Measurements from ENCODE around the gene CPVL. TPM values are rescaled to one million over a fixed set of nuclear protein-coding genes. Genes with fewer than 3 reads are reported as not detected.

Gene CPVL
- total and polyA plus RNA-seq, 8 donors, result 6.8 to 40.8 (median 11.2) TPM

- TF ChIP-seq CTCF (IDR thresholded peaks at IDR 0.05), result no peak
- intact Hi-C loops (cut with DNase I), result no loop called here
- H3K9me3 ChIP-seq, result no peaks in the 10 kb centered on the region
- peaks cover 9 to 17% of the 10 kb centered on the region in 2 donors for H3K4me1 ChIP-seq
- no peak overlapping the region for H3K27ac ChIP-seq
- no peaks in the 10 kb centered on the region for H3K27me3 ChIP-seq
- DNase-seq (no peak), ATAC-seq (no peak)
- no peaks in the 10 kb centered on the region for H3K36me3 ChIP-seq
- H3K4me3 ChIP-seq, result no peak overlapping the region
Observed at GRCh38 chr7:28990200-28990960, 156.0 kb downstream of the CPVL start.

GRCh38 chr7:28989211-28989980 is 156.9 kb downstream of the CPVL start:
- no peak for TF ChIP-seq CTCF (IDR thresholded peaks at IDR 0.05)
- Histone ChIP-seq H3K4me1 (peaks cover 18 to 27% of the 10 kb centered on the region in 2 donors), H3K4me3 (no peak overlapping the region), H3K27me3 (no peaks in the 10 kb centered on the region), H3K36me3 (no peaks in the 10 kb centered on the region), H3K9me3 (no peaks in the 10 kb centered on the region), H3K27ac (no peak overlapping the region)
- ATAC-seq (no peak), DNase-seq (no peak)
- intact Hi-C loops (cut with DNase I), result no loop called here

GRCh38 chr7:28988810-28989209 is 157.5 kb downstream of the CPVL start:
- no peak for ATAC-seq
- Histone ChIP-seq H3K27ac (no peak overlapping the region), H3K36me3 (no peaks in the 10 kb centered on the region), H3K4me3 (no peak overlapping the region), H3K9me3 (no peaks in the 10 kb centered on the region), H3K4me1 (peaks cover 21 to 32% of the 10 kb centered on the region in 2 donors), H3K27me3 (no peaks in the 10 kb centered on the region)
- DNase-seq, result no peak
- intact Hi-C loops (cut with DNase I), result no loop called here
- no peak for TF ChIP-seq CTCF (IDR thresholded peaks at IDR 0.05)

GRCh38 chr7:28988091-28988490 is 158.2 kb downstream of the CPVL start:
- H3K9me3 ChIP-seq, result no peaks in the 10 kb centered on the region
- DNase-seq (no peak), ATAC-seq (no peak)
- H3K27me3 ChIP-seq, result no peaks in the 10 kb centered on the region
- no peak for TF ChIP-seq CTCF (IDR thresholded peaks at IDR 0.05)
- H3K4me1 ChIP-seq, result peaks cover 21 to 32% of the 10 kb centered on the region in 2 donors
- no peak overlapping the region for H3K27ac ChIP-seq
- no peaks in the 10 kb centered on the region for H3K36me3 ChIP-seq
- intact Hi-C loops (cut with DNase I), result no loop called here
- no peak overlapping the region for H3K4me3 ChIP-seq

- peak in 2 of 4 donors; percentile 66 to 82 for DNase-seq
- Histone ChIP-seq H3K36me3 (no peaks in the 10 kb centered on the region), H3K9me3 (no peaks in the 10 kb centered on the region), H3K27me3 (no peaks in the 10 kb centered on the region), H3K27ac (peak overlapping the region; percentile 30 to 46), H3K4me3 (no peak overlapping the region), H3K4me1 (peaks cover 21 to 32% of the 10 kb centered on the region in 2 donors)
- peak; percentile 67 for ATAC-seq
- no peak for TF ChIP-seq CTCF (IDR thresholded peaks at IDR 0.05)
- intact Hi-C loops (cut with DNase I), result no loop called here
Observed at GRCh38 chr7:28986765-28987110, 159.6 kb downstream of the CPVL start.

All from left lung (tissue), 10 donors.